BLaER1 treated with 17β-estradiol and CSF1 and Interleukin-3, amounts not matched to agents 10 nM and 100 nM (cell line): ENCODE results near the gene CORO2A.

Source experiments
- H3K27ac ChIP-seq, 11 experiments: shearing (Covaris generic); formaldehyde crosslinking; 2 replicates each; pipeline ENCODE4 v1.8.1; 2022
- H3K27me3 ChIP-seq, 11 experiments: shearing (Covaris generic); formaldehyde crosslinking; 2 replicates each; pipeline ENCODE4 v1.8.1; 2022
- H3K36me3 ChIP-seq, 11 experiments: shearing (Covaris generic); formaldehyde crosslinking; 2 replicates each; pipeline ENCODE4 v1.8.1; 2022
- H3K4me1 ChIP-seq, 10 experiments: shearing (Covaris generic); formaldehyde crosslinking; 2 replicates each; pipeline ENCODE4 v1.8.1; 2022
- H3K4me2 ChIP-seq, 11 experiments: shearing (Covaris generic); formaldehyde crosslinking; 2 replicates each; pipeline ENCODE4 v1.8.1; 2022
- H3K4me3 ChIP-seq, 10 experiments: shearing (Covaris generic); formaldehyde crosslinking; 2 replicates each; pipeline ENCODE4 v1.8.1; 2022
- H3K9ac ChIP-seq, 11 experiments: shearing (Covaris generic); formaldehyde crosslinking; 2 replicates each; pipeline ENCODE4 v1.8.1; 2022
- H3K9me3 ChIP-seq, 11 experiments: shearing (Covaris generic); formaldehyde crosslinking; replicated peaks in 1 of 11; 2 replicates each; pipeline ENCODE4 v1.8.1; 2022
- H4K20me1 ChIP-seq, 11 experiments: shearing (Covaris generic); formaldehyde crosslinking; 2 replicates each; pipeline ENCODE4 v1.8.1; 2022
- Cebpa-rat ChIP-seq, 11 experiments: shearing (Covaris generic); IDR thresholded peaks; 2 replicates each; pipeline ENCODE4 v1.8.1; 2022

Gene CORO2A

DNA sequence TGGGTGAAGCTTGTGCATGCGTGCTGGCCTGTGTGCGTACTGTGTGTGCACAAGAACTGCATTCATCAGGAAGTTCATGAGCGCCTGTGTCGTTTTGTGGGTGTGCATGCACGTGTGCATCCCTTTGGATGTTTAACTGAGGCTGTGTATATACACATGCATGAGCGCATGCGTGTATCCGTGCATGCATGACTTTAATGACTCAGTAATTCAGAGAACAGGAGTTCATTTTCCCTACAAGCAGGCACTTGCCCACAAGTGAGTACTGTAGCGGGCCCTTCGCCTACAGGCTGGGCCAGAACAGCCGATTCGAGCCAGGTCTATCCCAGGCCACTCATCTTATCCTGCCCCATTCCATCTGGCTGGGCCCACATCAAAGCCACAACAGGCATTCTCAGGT, 29.8 kb downstream of the CORO2A start:
- TF ChIP-seq Cebpa-rat (IDR thresholded peaks at IDR 0.05) = no peak
- no peaks in the 10 kb centered on the region for H4K20me1 ChIP-seq
- H3K4me2 ChIP-seq = no peak overlapping the region
- no peaks in the 10 kb centered on the region for H3K9me3 ChIP-seq
- no peaks in the 10 kb centered on the region for H3K27me3 ChIP-seq
- H3K36me3 ChIP-seq = no peaks in the 10 kb centered on the region
- H3K4me3 ChIP-seq = no peak overlapping the region
- H3K27ac ChIP-seq = no peak overlapping the region
- H3K4me1 ChIP-seq = peaks cover 0 to 16% (median 8%) of the 10 kb centered on the region in 10 experiments; a peak in 11 of 20 replicates
- no peak overlapping the region for H3K9ac ChIP-seq

DNA sequence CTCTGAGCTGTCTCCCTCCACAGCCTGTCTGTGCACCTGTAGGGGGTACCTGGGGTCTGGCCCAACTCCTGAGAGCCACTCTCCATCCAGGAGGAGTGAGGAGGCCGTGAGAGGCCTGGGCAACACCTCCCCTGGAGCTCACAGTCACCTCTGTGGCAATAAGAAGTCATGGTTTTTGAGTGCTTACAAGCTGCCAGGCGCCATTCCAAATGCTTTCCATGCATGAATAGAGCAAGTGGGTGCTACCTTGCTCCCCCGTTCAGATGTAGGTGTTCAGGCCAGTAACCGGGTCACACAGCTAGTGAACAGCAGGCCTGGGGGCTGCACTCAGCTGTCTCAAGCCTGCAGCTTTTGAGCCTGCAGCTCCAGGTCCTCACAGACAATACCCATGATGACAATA, 30.6 kb downstream of the CORO2A start:
- Histone ChIP-seq H3K4me3 (no peak overlapping the region), H3K27me3 (no peaks in the 10 kb centered on the region), H3K4me2 (no peak overlapping the region), H3K9ac (no peak overlapping the region), H3K9me3 (no peaks in the 10 kb centered on the region), H3K36me3 (no peaks in the 10 kb centered on the region), H3K27ac (no peak overlapping the region), H3K4me1 (peaks cover 0 to 14% (median 8%) of the 10 kb centered on the region in 10 experiments; a peak in 11 of 20 replicates), H4K20me1 (no peaks in the 10 kb centered on the region)
- TF ChIP-seq Cebpa-rat (IDR thresholded peaks at IDR 0.05) = no peak

DNA sequence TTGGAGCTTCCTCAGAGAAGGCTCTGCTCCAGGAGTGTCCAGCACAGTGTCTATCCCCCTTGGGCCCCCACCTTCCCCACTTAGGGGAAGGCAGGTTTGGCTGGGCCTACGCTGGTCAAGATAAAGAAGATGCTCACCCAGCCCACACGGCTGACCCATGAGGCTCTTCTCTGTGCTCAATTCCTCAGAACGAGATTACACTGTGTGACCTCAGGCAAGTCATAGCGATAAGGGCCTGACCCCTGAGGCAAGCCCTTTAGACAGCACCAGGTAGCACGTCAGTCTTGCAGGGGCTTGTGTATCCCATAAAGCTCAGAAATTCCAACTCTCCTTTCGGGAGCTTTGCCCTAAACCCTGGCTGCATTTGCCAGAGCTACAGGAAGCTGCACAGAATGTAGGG, 32.6 kb downstream of the CORO2A start:
- Histone ChIP-seq H3K36me3 (no peaks in the 10 kb centered on the region; a peak in 1 of 22 replicates), H3K4me3 (no peak overlapping the region), H4K20me1 (no peaks in the 10 kb centered on the region), H3K9ac (no peak overlapping the region), H3K27ac (no peak overlapping the region), H3K4me1 (peaks cover 0 to 7% (median 4%) of the 10 kb centered on the region in 10 experiments; a peak in 11 of 20 replicates), H3K27me3 (no peaks in the 10 kb centered on the region), H3K4me2 (no peak overlapping the region), H3K9me3 (no peaks in the 10 kb centered on the region)
- no peak for TF ChIP-seq Cebpa-rat (IDR thresholded peaks at IDR 0.05)

DNA sequence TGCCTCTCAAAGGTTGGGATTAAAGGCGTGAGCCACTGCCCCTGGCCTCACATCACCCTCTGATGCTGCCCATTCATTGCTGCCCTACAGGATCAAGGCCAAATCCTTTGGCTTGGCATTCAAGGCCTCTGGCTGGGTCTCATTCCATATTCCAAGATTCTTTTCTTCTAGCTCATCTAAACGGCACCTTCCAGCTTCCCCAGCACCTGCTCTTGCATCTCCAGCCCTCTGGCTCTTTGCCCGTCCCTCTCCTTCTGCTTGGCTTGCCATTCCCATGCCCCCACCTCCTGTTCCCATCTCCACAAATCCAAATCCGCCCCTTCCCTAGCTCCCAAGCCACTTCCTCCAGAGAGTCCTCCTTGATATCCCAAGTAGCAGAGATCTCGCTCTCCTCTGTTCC, 33.1 kb downstream of the CORO2A start:
- H3K27me3 ChIP-seq = no peaks in the 10 kb centered on the region
- no peaks in the 10 kb centered on the region for H4K20me1 ChIP-seq
- H3K27ac ChIP-seq = no peak overlapping the region

DNA sequence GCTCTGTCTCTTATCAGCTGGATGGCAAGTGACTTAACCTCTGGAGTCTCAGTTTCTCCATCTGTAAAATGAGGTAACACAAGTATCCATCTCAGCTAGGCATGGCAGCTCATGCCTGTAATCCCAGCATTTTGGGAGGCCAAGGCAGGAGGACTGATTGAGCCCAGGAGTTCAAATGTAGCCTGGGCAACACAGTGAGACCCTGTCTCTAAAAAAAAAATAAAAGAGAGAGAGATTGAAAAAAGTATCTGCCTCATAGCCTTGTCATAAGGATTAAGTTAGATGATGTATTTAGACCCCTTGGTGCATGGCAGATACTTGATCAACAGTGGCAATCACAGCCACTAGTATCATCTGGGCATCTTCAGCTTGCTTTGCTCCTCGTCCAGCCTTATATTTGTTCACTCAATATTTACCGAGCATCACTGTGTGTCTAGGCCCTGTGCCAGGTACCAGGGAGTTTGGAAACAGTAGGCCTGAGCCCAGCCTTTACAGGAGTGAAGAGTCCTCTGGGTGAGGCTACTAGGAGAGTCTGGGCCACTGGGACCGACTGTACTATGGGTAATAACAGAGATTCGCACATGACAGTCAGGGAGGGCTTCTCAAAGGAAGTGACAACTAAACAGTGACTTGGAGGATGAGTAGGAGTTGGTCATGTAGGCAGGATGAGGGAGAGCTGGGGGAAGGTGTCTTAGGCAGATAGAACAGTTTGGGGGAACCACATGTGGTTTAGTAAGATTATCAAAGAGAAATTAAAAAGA, 34.2 kb downstream of the CORO2A start:
- Histone ChIP-seq H3K36me3 (no peaks in the 10 kb centered on the region; a peak in 1 of 22 replicates), H3K27ac (no peak overlapping the region), H4K20me1 (no peaks in the 10 kb centered on the region), H3K9me3 (no peaks in the 10 kb centered on the region), H3K4me3 (no peak overlapping the region), H3K9ac (no peak overlapping the region), H3K4me1 (peaks cover 0 to 5% (median 0%) of the 10 kb centered on the region in 10 experiments; a peak in 2 of 20 replicates), H3K4me2 (no peak overlapping the region), H3K27me3 (no peaks in the 10 kb centered on the region)
- TF ChIP-seq Cebpa-rat (IDR thresholded peaks at IDR 0.05) = no peak

More for the DNA sequence above, 33.1 kb downstream of the CORO2A start:
- no peak overlapping the region for H3K4me3 ChIP-seq
- H3K9me3 ChIP-seq = no peaks in the 10 kb centered on the region
- H3K36me3 ChIP-seq = no peaks in the 10 kb centered on the region; a peak in 1 of 22 replicates
- no peak for TF ChIP-seq Cebpa-rat (IDR thresholded peaks at IDR 0.05)
- peaks cover 0 to 5% (median under 1%) of the 10 kb centered on the region in 10 experiments; a peak in 5 of 20 replicates for H3K4me1 ChIP-seq
- no peak overlapping the region for H3K9ac ChIP-seq
- H3K4me2 ChIP-seq = no peak overlapping the region

DNA sequence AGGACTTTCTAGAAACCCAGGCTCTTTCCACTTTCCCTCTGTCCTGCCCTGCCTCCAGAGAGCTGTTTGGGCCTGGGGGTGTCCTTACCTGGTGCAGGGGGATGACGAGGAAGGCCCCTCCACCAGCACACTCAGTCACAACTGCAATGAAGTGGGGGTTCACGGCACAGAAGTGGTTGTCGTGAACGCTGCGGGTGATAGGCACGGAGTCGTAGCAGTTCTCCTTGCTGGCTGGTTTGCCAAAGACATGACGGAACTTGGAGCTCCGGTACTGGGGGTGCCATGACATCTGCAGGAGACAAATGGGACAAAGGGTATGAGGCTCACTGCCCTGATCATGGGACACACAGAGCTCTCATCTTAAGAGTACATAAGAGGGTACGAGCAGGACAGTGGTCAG, 35.1 kb downstream of the CORO2A start:
- no peaks in the 10 kb centered on the region; a peak in 1 of 22 replicates for H3K36me3 ChIP-seq
- H3K4me1 ChIP-seq = peaks cover 0 to 2% (median 0%) of the 10 kb centered on the region in 10 experiments; a peak in 1 of 20 replicates
- TF ChIP-seq Cebpa-rat (IDR thresholded peaks at IDR 0.05) = no peak
- no peak overlapping the region for H3K27ac ChIP-seq
- no peaks in the 10 kb centered on the region for H4K20me1 ChIP-seq
- H3K4me2 ChIP-seq = no peak overlapping the region
- H3K9ac ChIP-seq = no peak overlapping the region
- no peak overlapping the region for H3K4me3 ChIP-seq
- no peaks in the 10 kb centered on the region for H3K9me3 ChIP-seq
- no peaks in the 10 kb centered on the region for H3K27me3 ChIP-seq

DNA sequence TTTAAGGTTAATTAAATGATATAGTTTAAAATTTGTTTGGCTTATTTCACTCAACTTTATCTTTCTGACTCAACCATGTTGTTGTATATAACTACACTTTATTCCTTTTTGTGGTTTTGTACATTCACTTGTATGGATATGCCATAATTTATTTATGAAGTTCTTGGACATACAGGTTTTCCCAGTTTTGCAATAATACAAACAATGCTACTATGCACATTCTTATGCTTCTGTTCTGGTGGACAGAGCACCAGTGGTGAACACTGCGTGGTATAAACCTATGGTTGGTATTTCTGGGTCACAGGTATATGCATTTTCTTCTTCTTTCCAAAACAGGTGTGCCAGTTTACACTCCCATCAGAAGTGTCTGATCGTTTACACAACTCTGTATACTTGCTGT, 37.8 kb downstream of the CORO2A start:
- H3K4me2 ChIP-seq = no peak overlapping the region
- H3K27me3 ChIP-seq = no peaks in the 10 kb centered on the region
- no peak overlapping the region for H3K4me3 ChIP-seq
- no peak overlapping the region for H3K27ac ChIP-seq
- no peaks in the 10 kb centered on the region for H3K9me3 ChIP-seq
- no peaks in the 10 kb centered on the region; a peak in 1 of 22 replicates for H3K36me3 ChIP-seq
- TF ChIP-seq Cebpa-rat (IDR thresholded peaks at IDR 0.05) = no peak
- no peaks in the 10 kb centered on the region for H4K20me1 ChIP-seq
- H3K4me1 ChIP-seq = peaks cover 0 to 16% (median 0%) of the 10 kb centered on the region in 10 experiments; a peak in 9 of 20 replicates
- H3K9ac ChIP-seq = no peak overlapping the region

DNA sequence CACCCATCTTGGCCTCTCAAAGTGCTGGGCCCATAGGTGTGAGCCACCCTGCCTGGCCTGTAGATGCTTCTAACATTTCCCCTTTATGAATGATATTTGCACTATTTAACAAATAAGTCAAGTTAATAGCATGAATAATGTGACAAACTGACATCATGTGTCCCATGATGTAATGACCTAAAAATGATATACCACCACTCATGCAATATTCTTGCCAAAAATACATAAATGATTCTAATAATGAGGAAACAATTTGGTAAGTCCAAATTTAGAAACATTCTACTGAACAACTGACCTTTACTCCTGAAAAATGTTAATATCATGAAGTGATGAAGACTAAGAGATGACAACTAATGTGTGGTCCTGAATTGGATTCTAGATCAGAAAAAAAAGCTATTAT, 39.9 kb downstream of the CORO2A start:
- Histone ChIP-seq H3K9me3 (no peaks in the 10 kb centered on the region), H3K4me2 (no peak overlapping the region), H3K4me1 (peaks cover 0 to 17% (median 0%) of the 10 kb centered on the region in 10 experiments; a peak in 9 of 20 replicates), H3K27me3 (no peaks in the 10 kb centered on the region), H4K20me1 (no peaks in the 10 kb centered on the region), H3K36me3 (no peaks in the 10 kb centered on the region; a peak in 1 of 22 replicates), H3K4me3 (no peak overlapping the region), H3K27ac (no peak overlapping the region), H3K9ac (no peak overlapping the region)
- TF ChIP-seq Cebpa-rat (IDR thresholded peaks at IDR 0.05) = no peak

DNA sequence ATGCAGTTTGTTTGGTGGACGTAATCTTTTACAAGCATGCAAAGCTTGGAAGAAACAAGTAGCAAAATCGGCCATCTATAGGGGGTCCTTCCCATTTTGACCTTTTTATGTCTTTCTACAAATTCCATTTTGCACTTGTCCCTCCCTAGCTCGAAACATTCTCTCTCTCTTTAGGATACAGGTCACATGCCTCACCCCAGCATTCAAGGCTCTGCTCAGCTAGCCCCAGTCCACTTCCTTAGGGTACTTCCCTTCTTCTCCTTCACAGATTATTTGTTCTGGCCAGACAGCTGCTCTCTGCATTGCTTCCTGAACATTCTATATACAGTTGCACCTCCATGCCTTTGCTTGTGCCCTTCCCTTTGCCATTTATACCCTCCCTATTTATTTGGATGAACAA, 41.7 kb downstream of the CORO2A start:
- Histone ChIP-seq H3K27ac (no peak overlapping the region), H3K4me3 (no peak overlapping the region), H3K9me3 (no peaks in the 10 kb centered on the region), H3K36me3 (no peaks in the 10 kb centered on the region; a peak in 1 of 22 replicates), H3K9ac (no peak overlapping the region), H3K27me3 (no peaks in the 10 kb centered on the region), H3K4me1 (peaks cover 8 to 32% (median 14%) of the 10 kb centered on the region in 10 experiments), H3K4me2 (peak overlapping the region in 3 of 11 experiments; percentile 12 to 76 (median 34); a peak in 5 of 22 replicates), H4K20me1 (no peaks in the 10 kb centered on the region)
- TF ChIP-seq Cebpa-rat (IDR thresholded peaks at IDR 0.05) = no peak

DNA sequence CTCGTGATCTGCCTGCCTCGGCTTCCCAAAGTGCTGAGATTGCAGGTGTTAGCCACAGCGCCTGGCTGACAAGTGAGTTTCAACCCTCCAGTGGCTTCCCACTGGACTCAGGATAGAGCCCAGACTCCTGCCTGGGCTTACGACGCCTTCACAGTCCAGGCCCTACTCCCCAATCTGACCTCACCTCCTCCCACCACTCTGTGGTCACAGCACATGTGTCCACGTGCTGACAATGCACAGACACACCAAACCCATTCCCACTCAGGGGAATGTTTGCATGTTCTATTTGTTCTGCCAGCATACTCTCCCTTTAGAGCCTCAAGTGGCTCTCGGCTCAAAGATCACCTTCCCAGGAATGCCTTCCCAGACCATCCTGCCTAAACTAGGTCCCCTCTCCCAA, 42.3 kb downstream of the CORO2A start:
- Histone ChIP-seq H3K9ac (no peak overlapping the region), H4K20me1 (no peaks in the 10 kb centered on the region), H3K4me2 (peak overlapping the region in 3 of 11 experiments; percentile 20 to 76 (median 34); a peak in 5 of 22 replicates), H3K27me3 (no peaks in the 10 kb centered on the region), H3K4me1 (peaks cover 8 to 37% (median 19%) of the 10 kb centered on the region in 10 experiments), H3K9me3 (no peaks in the 10 kb centered on the region), H3K4me3 (no peak overlapping the region), H3K36me3 (no peaks in the 10 kb centered on the region; a peak in 1 of 22 replicates), H3K27ac (no peak overlapping the region)
- no peak for TF ChIP-seq Cebpa-rat (IDR thresholded peaks at IDR 0.05)
